Measurements from ENCODE around the gene EVA1A.

Gene EVA1A

DNA sequence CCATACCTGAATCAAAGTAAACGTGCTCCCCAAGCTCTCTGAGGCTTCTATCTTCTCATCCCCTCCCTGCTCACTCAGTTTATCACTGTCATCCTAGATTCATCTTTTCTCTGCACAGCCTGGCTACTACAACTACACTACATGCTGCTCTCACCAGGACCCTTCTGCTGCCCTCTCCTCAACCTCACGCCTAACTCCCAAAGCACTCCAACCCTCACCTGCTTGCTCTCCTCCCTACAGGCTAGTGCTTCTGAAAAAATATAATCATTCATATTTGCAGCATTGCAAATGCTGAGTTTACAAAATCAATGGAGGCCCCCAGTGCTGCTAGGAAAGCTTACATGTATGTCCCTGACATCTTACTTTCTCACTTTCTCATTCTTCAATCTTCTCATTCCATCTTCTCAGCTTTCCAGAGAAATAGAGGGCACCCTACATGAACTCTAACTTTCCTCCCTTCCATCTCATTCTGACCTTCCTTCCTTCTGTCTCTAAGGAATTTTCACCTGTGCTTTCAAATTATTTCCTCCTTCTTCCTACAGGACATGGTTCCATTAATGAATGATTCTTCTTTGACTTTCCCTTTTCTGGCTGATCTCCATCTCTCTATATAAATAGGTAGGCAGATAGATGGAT is 36.3 kb downstream of the EVA1A start:
- H3K4me1 ChIP-seq (ENCODE audit: insufficient read depth, low read length, poor library complexity, severe bottlenecking), result no peaks in the 10 kb centered on the region
- no peak for TF ChIP-seq CTCF (conservative IDR thresholded peaks at IDR 0.05; ENCODE audit: low read length)
- TF ChIP-seq EZH2phosphoT487 (IDR thresholded peaks at IDR 0.05; ENCODE audit: borderline replicate concordance), result no peak
- H3K79me2 ChIP-seq (ENCODE audit: insufficient read depth, low read length), result no peaks in the 10 kb centered on the region
- H3F3A ChIP-seq (ENCODE audit: low read depth), result no peaks in the 10 kb centered on the region
- H3K4me2 ChIP-seq (ENCODE audit: low read depth, low read length, poor library complexity, severe bottlenecking), result no peak overlapping the region
- no peak overlapping the region for H3K9ac ChIP-seq (ENCODE audit: low read depth, low read length, poor library complexity, severe bottlenecking)
- no peaks in the 10 kb centered on the region for H4K20me1 ChIP-seq (ENCODE audit: insufficient read depth, low read length, poor library complexity, severe bottlenecking)
- H3K36me3 ChIP-seq (ENCODE audit: insufficient read depth, low read length), result no peaks in the 10 kb centered on the region
- H3K9me2 ChIP-seq (replicated peaks; ENCODE audit: low read depth, low read length), result no peaks in the 10 kb centered on the region
- H3K27me3 ChIP-seq (ENCODE audit: insufficient read depth, low read length, poor library complexity, severe bottlenecking), result no peaks in the 10 kb centered on the region
- H2AFZ ChIP-seq (ENCODE audit: low read length), result no peak overlapping the region
- H3K4me3 ChIP-seq (ENCODE audit: low read length, poor library complexity, severe bottlenecking), result no peak overlapping the region
- no peaks in the 10 kb centered on the region for H3K9me3 ChIP-seq (ENCODE audit: insufficient read depth, low read depth, low read length)

GRCh38 chr2:75523313-75524275 is 37.1 kb downstream of the EVA1A start:
- no peaks in the 10 kb centered on the region for H3K9me3 ChIP-seq (ENCODE audit: insufficient read depth, low read depth, low read length)
- H3K9me2 ChIP-seq (replicated peaks; ENCODE audit: low read depth, low read length), result no peaks in the 10 kb centered on the region
- H3K4me1 ChIP-seq (ENCODE audit: insufficient read depth, low read length, poor library complexity, severe bottlenecking), result no peaks in the 10 kb centered on the region
- no peak for TF ChIP-seq EZH2phosphoT487 (IDR thresholded peaks at IDR 0.05; ENCODE audit: borderline replicate concordance)
- no peak for TF ChIP-seq CTCF (conservative IDR thresholded peaks at IDR 0.05; ENCODE audit: low read length)
- H3K79me2 ChIP-seq (ENCODE audit: insufficient read depth, low read length), result no peaks in the 10 kb centered on the region
- H4K20me1 ChIP-seq (ENCODE audit: insufficient read depth, low read length, poor library complexity, severe bottlenecking), result no peaks in the 10 kb centered on the region
- no peaks in the 10 kb centered on the region for H3K27me3 ChIP-seq (ENCODE audit: insufficient read depth, low read length, poor library complexity, severe bottlenecking)
- H3K4me3 ChIP-seq (ENCODE audit: low read length, poor library complexity, severe bottlenecking), result no peak overlapping the region
- H3K4me2 ChIP-seq (ENCODE audit: low read depth, low read length, poor library complexity, severe bottlenecking), result no peak overlapping the region
- no peaks in the 10 kb centered on the region for H3F3A ChIP-seq (ENCODE audit: low read depth)
- no peak overlapping the region for H2AFZ ChIP-seq (ENCODE audit: low read length)
- H3K9ac ChIP-seq (ENCODE audit: low read depth, low read length, poor library complexity, severe bottlenecking), result no peak overlapping the region
- H3K36me3 ChIP-seq (ENCODE audit: insufficient read depth, low read length), result no peaks in the 10 kb centered on the region

GRCh38 chr2:75522543-75523312 is 38.0 kb downstream of the EVA1A start:
- Histone ChIP-seq H3K4me2 (ENCODE audit: low read depth, low read length, poor library complexity, severe bottlenecking) (no peak overlapping the region), H3K36me3 (ENCODE audit: insufficient read depth, low read length) (no peaks in the 10 kb centered on the region), H3K27me3 (ENCODE audit: insufficient read depth, low read length, poor library complexity, severe bottlenecking) (no peaks in the 10 kb centered on the region), H3K4me1 (ENCODE audit: insufficient read depth, low read length, poor library complexity, severe bottlenecking) (no peaks in the 10 kb centered on the region), H3F3A (ENCODE audit: low read depth) (no peaks in the 10 kb centered on the region), H3K79me2 (ENCODE audit: insufficient read depth, low read length) (no peaks in the 10 kb centered on the region), H4K20me1 (ENCODE audit: insufficient read depth, low read length, poor library complexity, severe bottlenecking) (no peaks in the 10 kb centered on the region), H2AFZ (ENCODE audit: low read length) (no peak overlapping the region), H3K9me3 (ENCODE audit: insufficient read depth, low read depth, low read length) (no peaks in the 10 kb centered on the region), H3K9ac (ENCODE audit: low read depth, low read length, poor library complexity, severe bottlenecking) (no peak overlapping the region), H3K4me3 (ENCODE audit: low read length, poor library complexity, severe bottlenecking) (no peak overlapping the region), H3K9me2 (replicated peaks; ENCODE audit: low read depth, low read length) (no peaks in the 10 kb centered on the region)
- TF ChIP-seq EZH2phosphoT487 (IDR thresholded peaks at IDR 0.05; ENCODE audit: borderline replicate concordance), result no peak
- TF ChIP-seq CTCF (conservative IDR thresholded peaks at IDR 0.05; ENCODE audit: low read length), result no peak
